ENCODE results near the gene ARHGEF28. TPM values are rescaled to one million over a fixed set of nuclear protein-coding genes. Genes with fewer than 3 reads are reported as not detected.

The ARHGEF28 gene
- total and polyA plus RNA-seq, 2 donors = 2.3 to 16.9 TPM

GRCh38 chr5:73908846-73909245 lies 282.9 kb downstream of the ARHGEF28 start:
- H3K4me1 ChIP-seq (ENCODE audit: insufficient read depth) = no peaks in the 10 kb centered on the region
- 96% methylated on average over 3 of the region's 3 CpGs for WGBS
- no peak overlapping the region for H3K27ac ChIP-seq (ENCODE audit: low read depth)
- H3K4me3 ChIP-seq (ENCODE audit: low read depth, low read length) = no peak overlapping the region
- peaks cover 2% of the 10 kb centered on the region for H3K36me3 ChIP-seq (ENCODE audit: insufficient read depth)
- DNase-seq (ENCODE audit: extremely low spot score) = no peak

- 96% methylated on average over 27 of the region's 27 CpGs for WGBS
- H3K4me1 ChIP-seq (ENCODE audit: insufficient read depth) = no peaks in the 10 kb centered on the region
- no peak overlapping the region for H3K4me3 ChIP-seq (ENCODE audit: low read depth, low read length)
- DNase-seq (ENCODE audit: extremely low spot score) = no peak
- H3K27ac ChIP-seq (ENCODE audit: low read depth) = no peak overlapping the region
- peaks cover 2% of the 10 kb centered on the region for H3K36me3 ChIP-seq (ENCODE audit: insufficient read depth)
These were observed 283.5 kb downstream of the ARHGEF28 start for GRCh38 chr5:73909474-73909873.

GRCh38 chr5:73911761-73912393 lies 285.9 kb downstream of the ARHGEF28 start:
- H3K4me3 ChIP-seq (ENCODE audit: low read depth, low read length) = no peak overlapping the region
- 48% methylated on average over 4 of the region's 4 CpGs for WGBS
- DNase-seq (ENCODE audit: extremely low spot score) = no peak
- peaks cover 2% of the 10 kb centered on the region for H3K36me3 ChIP-seq (ENCODE audit: insufficient read depth)
- no peaks in the 10 kb centered on the region for H3K4me1 ChIP-seq (ENCODE audit: insufficient read depth)
- H3K27ac ChIP-seq (ENCODE audit: low read depth) = no peak overlapping the region

GRCh38 chr5:73912821-73913271 lies 286.9 kb downstream of the ARHGEF28 start:
- Histone ChIP-seq H3K36me3 (ENCODE audit: insufficient read depth) (peaks cover 2% of the 10 kb centered on the region), H3K4me1 (ENCODE audit: insufficient read depth) (no peaks in the 10 kb centered on the region), H3K4me3 (ENCODE audit: low read depth, low read length) (no peak overlapping the region), H3K27ac (ENCODE audit: low read depth) (no peak overlapping the region)
- no peak for DNase-seq (ENCODE audit: extremely low spot score)
- 65% methylated on average over 3 of the region's 3 CpGs for WGBS

- no peak for DNase-seq (ENCODE audit: extremely low spot score)
- H3K27ac ChIP-seq (ENCODE audit: low read depth) = no peak overlapping the region
These were observed 288.0 kb downstream of the ARHGEF28 start for GRCh38 chr5:73913971-73914370.

GRCh38 chr5:73915345-73915744 lies 289.3 kb downstream of the ARHGEF28 start:
- DNase-seq (ENCODE audit: extremely low spot score) = no peak
- H3K27ac ChIP-seq (ENCODE audit: low read depth) = no peak overlapping the region
- no peaks in the 10 kb centered on the region for H3K4me1 ChIP-seq (ENCODE audit: insufficient read depth)
- WGBS = 71% methylated on average over 1 of the region's 1 CpG
- H3K4me3 ChIP-seq (ENCODE audit: low read depth, low read length) = no peak overlapping the region
- no peaks in the 10 kb centered on the region for H3K36me3 ChIP-seq (ENCODE audit: insufficient read depth)

More at GRCh38 chr5:73913971-73914370, 288.0 kb downstream of the ARHGEF28 start:
- no peaks in the 10 kb centered on the region for H3K4me1 ChIP-seq (ENCODE audit: insufficient read depth)
- peaks cover 2% of the 10 kb centered on the region for H3K36me3 ChIP-seq (ENCODE audit: insufficient read depth)
- H3K4me3 ChIP-seq (ENCODE audit: low read depth, low read length) = no peak overlapping the region

- Histone ChIP-seq H3K4me1 (ENCODE audit: insufficient read depth) (no peaks in the 10 kb centered on the region), H3K36me3 (ENCODE audit: insufficient read depth) (no peaks in the 10 kb centered on the region), H3K4me3 (ENCODE audit: low read depth, low read length) (no peak overlapping the region), H3K27ac (ENCODE audit: low read depth) (no peak overlapping the region)
- no peak for DNase-seq (ENCODE audit: extremely low spot score)
- 76% methylated on average over 3 of the region's 3 CpGs for WGBS
These were observed 291.4 kb downstream of the ARHGEF28 start for GRCh38 chr5:73917433-73917832.

- no peaks in the 10 kb centered on the region for H3K4me1 ChIP-seq (ENCODE audit: insufficient read depth)
- WGBS = 83% methylated on average over 4 of the region's 4 CpGs
- no peaks in the 10 kb centered on the region for H3K36me3 ChIP-seq (ENCODE audit: insufficient read depth)
- no peak overlapping the region for H3K27ac ChIP-seq (ENCODE audit: low read depth)
- no peak for DNase-seq (ENCODE audit: extremely low spot score)
- H3K4me3 ChIP-seq (ENCODE audit: low read depth, low read length) = no peak overlapping the region
These were observed 291.9 kb downstream of the ARHGEF28 start for GRCh38 chr5:73917891-73918290.

GRCh38 chr5:73918791-73919221 lies 292.8 kb downstream of the ARHGEF28 start:
- H3K4me1 ChIP-seq (ENCODE audit: insufficient read depth) = no peaks in the 10 kb centered on the region
- DNase-seq (ENCODE audit: extremely low spot score) = no peak
- H3K27ac ChIP-seq (ENCODE audit: low read depth) = no peak overlapping the region
- H3K4me3 ChIP-seq (ENCODE audit: low read depth, low read length) = no peak overlapping the region
- 67% methylated on average over 6 of the region's 6 CpGs for WGBS
- H3K36me3 ChIP-seq (ENCODE audit: insufficient read depth) = no peaks in the 10 kb centered on the region

- no peak for DNase-seq (ENCODE audit: extremely low spot score)
- Histone ChIP-seq H3K36me3 (ENCODE audit: insufficient read depth) (no peaks in the 10 kb centered on the region), H3K4me3 (ENCODE audit: low read depth, low read length) (no peak overlapping the region), H3K27ac (ENCODE audit: low read depth) (no peak overlapping the region), H3K4me1 (ENCODE audit: insufficient read depth) (no peaks in the 10 kb centered on the region)
- WGBS = 40% methylated on average over 3 of the region's 3 CpGs
These were observed 295.7 kb downstream of the ARHGEF28 start for GRCh38 chr5:73921741-73922140.

GRCh38 chr5:73922224-73922623 lies 296.2 kb downstream of the ARHGEF28 start:
- Histone ChIP-seq H3K4me1 (ENCODE audit: insufficient read depth) (no peaks in the 10 kb centered on the region), H3K36me3 (ENCODE audit: insufficient read depth) (no peaks in the 10 kb centered on the region), H3K4me3 (ENCODE audit: low read depth, low read length) (no peak overlapping the region), H3K27ac (ENCODE audit: low read depth) (no peak overlapping the region)
- WGBS = 69% methylated on average over 3 of the region's 3 CpGs
- no peak for DNase-seq (ENCODE audit: extremely low spot score)

GRCh38 chr5:73922875-73923557 lies 297.0 kb downstream of the ARHGEF28 start:
- H3K4me1 ChIP-seq (ENCODE audit: insufficient read depth) = no peaks in the 10 kb centered on the region
- H3K4me3 ChIP-seq (ENCODE audit: low read depth, low read length) = no peak overlapping the region
- H3K36me3 ChIP-seq (ENCODE audit: insufficient read depth) = no peaks in the 10 kb centered on the region
- no peak overlapping the region for H3K27ac ChIP-seq (ENCODE audit: low read depth)
- no peak for DNase-seq (ENCODE audit: extremely low spot score)
- WGBS = 69% methylated on average over 7 of the region's 7 CpGs

- H3K4me1 ChIP-seq (ENCODE audit: insufficient read depth) = no peaks in the 10 kb centered on the region
- no peak for DNase-seq (ENCODE audit: extremely low spot score)
- H3K27ac ChIP-seq (ENCODE audit: low read depth) = no peak overlapping the region
- H3K36me3 ChIP-seq (ENCODE audit: insufficient read depth) = no peaks in the 10 kb centered on the region
- 93% methylated on average over 7 of the region's 7 CpGs for WGBS
- no peak overlapping the region for H3K4me3 ChIP-seq (ENCODE audit: low read depth, low read length)
These were observed 302.6 kb downstream of the ARHGEF28 start for GRCh38 chr5:73928476-73929070.

GRCh38 chr5:73935719-73936118 lies 309.7 kb downstream of the ARHGEF28 start:
- Histone ChIP-seq H3K4me1 (ENCODE audit: insufficient read depth) (no peaks in the 10 kb centered on the region), H3K36me3 (ENCODE audit: insufficient read depth) (no peaks in the 10 kb centered on the region), H3K4me3 (ENCODE audit: low read depth, low read length) (no peak overlapping the region), H3K27ac (ENCODE audit: low read depth) (no peak overlapping the region)
- no peak for DNase-seq (ENCODE audit: extremely low spot score)
- WGBS = 78% methylated on average over 4 of the region's 4 CpGs

Measured in urinary bladder (tissue), 4 donors.